Natural killer cell treated with Interleukin-12 subunit alpha and Interleukin-12 subunit beta and Interleukin-15 and Interleukin-18, amount 100 ng/mL, for 72 hours (primary cell): Measurements from ENCODE around the gene WDR36. TPM values are rescaled to one million over a fixed set of nuclear protein-coding genes. Genes with fewer than 3 reads are reported as not detected.

Source experiments
- ATAC-seq, 2 donors: fragments of 150-1000 bp; cut with Tn5 transposase in 1 of 2; sonication (Bioruptor Pico), chemical (Tn5 transposase) in 1 of 2; 2 replicates each; pipeline ENCODE4 v1.10.0; 2021
- DNase-seq: peaks from one replicate; pipeline ENCODE4 v3.0.0; 2022; ENCODE audit warnings: low spot score
- H3K27ac Mint-ChIP-seq, 2 donors: 1 replicate in 1 of 2; 2 replicates in 1 of 2; pipeline ENCODE4 v1.8.0; 2022; ENCODE audit warnings: mixed read lengths in 2 of 2, mild to moderate bottlenecking in 1 of 2, moderate library complexity in 1 of 2
- H3K27me3 Mint-ChIP-seq, 2 donors: 1 replicate in 1 of 2; 2 replicates in 1 of 2; pipeline ENCODE4 v1.8.0; 2022; ENCODE audit warnings: mixed read lengths in 2 of 2
- H3K36me3 Mint-ChIP-seq: one replicate; pipeline ENCODE4 v1.8.0; 2022; ENCODE audit warnings: mixed read lengths
- H3K4me1 Mint-ChIP-seq, 2 donors: 1 replicate in 1 of 2; 2 replicates in 1 of 2; pipeline ENCODE4 v1.8.0; 2022; ENCODE audit warnings: low read depth in 2 of 2, mixed read lengths in 2 of 2, mild to moderate bottlenecking in 1 of 2
- H3K4me3 Mint-ChIP-seq: one replicate; pipeline ENCODE4 v1.8.0; 2022; ENCODE audit warnings: mixed read lengths
- H3K9me3 Mint-ChIP-seq: 2 replicates; pipeline ENCODE4 v1.8.0; 2022; ENCODE audit warnings: mixed read lengths
- total RNA-seq, 2 donors: library from RNA; stranded (reverse); gene quantifications; one replicate each; pipeline ENCODE4 v1.2.3, GENCODE V29; 2022

Gene WDR36
- total RNA-seq, 2 donors from 2014 or later: 34.7 to 45.0 TPM

DNA sequence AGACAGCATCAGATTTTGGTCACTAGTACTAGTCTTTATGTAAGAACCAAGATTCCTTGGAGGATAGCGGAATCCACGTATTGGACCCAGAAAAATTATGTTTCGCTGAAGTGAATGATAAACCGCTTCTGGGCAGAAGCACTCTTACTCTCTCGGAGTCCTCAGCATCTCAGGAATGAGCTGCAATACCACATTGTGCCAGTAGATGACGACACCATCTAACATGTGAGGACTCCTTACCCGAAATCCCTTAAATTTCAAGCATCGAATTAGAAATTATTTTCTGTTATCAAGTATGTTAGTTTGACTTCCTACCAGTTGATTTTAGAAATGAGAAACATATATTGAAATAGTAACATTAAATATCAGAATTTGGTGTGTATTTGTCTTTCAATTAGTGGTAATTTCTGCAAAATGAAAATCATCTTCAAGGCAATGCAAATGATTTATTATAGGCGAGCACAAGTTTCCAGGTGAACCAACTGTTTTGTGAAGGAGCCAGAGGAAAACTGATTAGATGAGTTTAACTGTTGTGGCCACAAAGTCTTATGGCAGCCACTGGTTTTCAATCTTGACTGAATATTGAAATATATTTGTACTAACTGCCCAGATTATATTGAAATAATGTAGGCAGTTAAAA is 66.1 kb downstream of the WDR36 start:
- Mint-ChIP-seq H3K27ac (no peak overlapping the region), H3K27me3 (peaks cover 9 to 17% of the 10 kb centered on the region in 2 donors), H3K36me3 (no peaks in the 10 kb centered on the region), H3K4me1 (no peaks in the 10 kb centered on the region), H3K9me3 (no peaks in the 10 kb centered on the region), H3K4me3 (no peak overlapping the region)
- DNase-seq (peak; percentile 73), ATAC-seq (peak in 1 of 2 donors; percentile 65)

DNA sequence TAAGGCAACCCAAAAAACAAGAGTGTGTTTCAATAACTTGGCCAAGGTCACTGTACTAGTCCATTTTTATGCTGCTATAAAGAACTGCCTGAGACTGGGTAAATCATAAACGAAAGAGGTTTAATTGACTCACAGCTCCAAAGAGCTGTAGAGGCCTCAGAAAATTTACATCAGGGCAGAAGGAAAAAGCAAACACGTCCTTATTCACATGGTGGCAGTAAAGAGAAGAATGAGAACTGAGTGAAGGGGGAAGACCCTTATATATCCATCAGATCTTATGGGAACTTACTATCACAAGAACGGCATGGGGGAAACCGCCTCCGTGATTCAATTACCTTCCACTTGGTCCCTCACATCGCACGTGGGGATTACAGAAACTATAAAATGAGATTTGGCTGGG is 67.7 kb downstream of the WDR36 start:
- Mint-ChIP-seq H3K27ac (no peak overlapping the region), H3K9me3 (no peaks in the 10 kb centered on the region), H3K27me3 (peaks cover 9 to 12% of the 10 kb centered on the region in 2 donors), H3K36me3 (no peaks in the 10 kb centered on the region), H3K4me1 (no peaks in the 10 kb centered on the region), H3K4me3 (no peak overlapping the region)
- DNase-seq (no peak), ATAC-seq (no peak)

DNA sequence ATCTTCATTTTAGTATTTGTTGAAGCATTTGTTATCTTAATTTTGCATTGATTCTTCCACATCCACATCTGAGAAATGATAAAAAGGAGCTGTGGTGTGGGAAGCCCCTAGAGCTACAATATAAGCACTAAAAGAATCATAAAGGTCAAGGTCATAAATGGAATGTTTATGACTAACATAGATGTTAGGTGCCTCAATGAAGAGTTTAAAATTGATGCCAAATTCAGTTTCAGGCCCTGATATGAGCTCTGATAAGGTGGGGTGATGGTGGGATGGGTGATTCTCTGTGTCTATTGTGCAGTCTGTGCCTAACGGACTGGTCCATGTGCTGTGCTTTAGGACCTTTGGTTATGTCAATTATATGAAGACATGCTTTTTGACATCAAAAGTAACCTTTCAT is 70.9 kb downstream of the WDR36 start:
- H3K27ac Mint-ChIP-seq: no peak overlapping the region
- H3K36me3 Mint-ChIP-seq: no peaks in the 10 kb centered on the region
- H3K4me3 Mint-ChIP-seq: no peak overlapping the region
- H3K27me3 Mint-ChIP-seq: peaks cover 9 to 12% of the 10 kb centered on the region in 2 donors
- no peaks in the 10 kb centered on the region for H3K4me1 Mint-ChIP-seq
- H3K9me3 Mint-ChIP-seq: no peaks in the 10 kb centered on the region
- DNase-seq (no peak), ATAC-seq (no peak)

DNA sequence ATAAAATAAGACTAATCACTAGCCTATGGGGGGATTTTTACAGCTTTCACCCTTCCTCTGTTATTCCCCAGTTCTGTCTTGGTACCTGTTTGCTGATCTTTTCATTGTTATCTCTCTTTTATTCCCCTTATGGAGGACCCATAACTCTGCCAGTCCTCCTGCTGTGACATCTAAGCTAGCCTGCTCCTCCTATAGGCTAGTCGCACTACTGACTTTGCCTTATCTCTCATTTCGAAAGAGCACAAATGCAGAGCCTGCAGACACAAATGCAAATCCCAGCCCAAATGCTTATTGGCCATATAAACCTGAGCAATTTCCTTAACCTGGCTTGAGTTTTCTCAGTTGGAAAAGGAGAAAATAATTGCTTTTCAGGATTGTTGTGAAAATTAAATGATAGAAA is 72.9 kb downstream of the WDR36 start:
- H3K27me3 Mint-ChIP-seq: peaks cover 4 to 6% of the 10 kb centered on the region in 2 donors
- no peak overlapping the region for H3K4me3 Mint-ChIP-seq
- ATAC-seq: no peak
- H3K9me3 Mint-ChIP-seq: no peaks in the 10 kb centered on the region
- DNase-seq: no peak
- H3K27ac Mint-ChIP-seq: no peak overlapping the region
- H3K4me1 Mint-ChIP-seq: no peaks in the 10 kb centered on the region
- no peaks in the 10 kb centered on the region for H3K36me3 Mint-ChIP-seq

DNA sequence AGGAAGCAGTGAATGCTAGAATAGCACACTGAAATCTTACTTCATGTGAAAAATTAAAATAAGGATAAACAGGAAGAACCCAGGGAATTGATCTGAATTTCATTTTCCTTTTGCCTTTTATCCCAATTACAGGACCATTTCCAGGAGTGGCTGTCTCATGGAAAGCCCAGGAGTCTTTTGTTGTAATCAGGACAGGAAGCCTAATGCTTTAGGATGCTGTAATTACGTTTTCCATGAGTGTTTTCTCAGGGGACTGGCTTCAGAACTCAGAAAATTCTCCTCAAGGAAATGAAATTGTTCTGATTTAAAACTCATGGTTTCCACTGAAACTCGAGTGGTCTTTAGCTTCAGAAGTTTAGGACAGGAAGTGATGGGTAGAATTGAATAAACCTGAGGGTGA is 75.4 kb downstream of the WDR36 start:
- Mint-ChIP-seq H3K9me3 (no peaks in the 10 kb centered on the region), H3K4me3 (no peak overlapping the region), H3K4me1 (no peaks in the 10 kb centered on the region), H3K36me3 (no peaks in the 10 kb centered on the region), H3K27ac (no peak overlapping the region), H3K27me3 (peaks cover 5 to 15% of the 10 kb centered on the region in 2 donors)
- no peak for DNase-seq
- no peak for ATAC-seq

DNA sequence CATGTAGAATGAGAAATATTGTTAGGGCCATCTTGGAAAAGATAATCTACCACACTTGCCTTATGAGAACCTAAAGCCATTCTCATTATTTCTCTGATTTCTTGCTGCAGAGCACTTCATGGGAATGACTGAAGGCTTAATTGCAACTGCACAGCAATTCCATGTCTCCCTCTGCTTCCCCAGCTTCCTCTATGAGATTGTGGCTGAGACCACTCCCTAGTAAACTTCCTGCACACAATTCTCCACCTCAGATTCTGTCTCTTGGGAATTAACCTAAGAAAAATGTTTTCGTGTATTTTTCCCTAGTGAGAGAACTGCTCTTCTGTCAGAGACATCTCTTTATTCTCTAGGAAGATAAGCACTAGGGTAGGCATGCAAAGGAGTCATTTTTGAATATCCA is 76.5 kb downstream of the WDR36 start:
- Mint-ChIP-seq H3K27ac (no peak overlapping the region), H3K27me3 (peaks cover 7 to 23% of the 10 kb centered on the region in 2 donors), H3K36me3 (no peaks in the 10 kb centered on the region), H3K4me1 (no peaks in the 10 kb centered on the region), H3K4me3 (no peak overlapping the region), H3K9me3 (no peaks in the 10 kb centered on the region)
- no peak for ATAC-seq
- DNase-seq: no peak

DNA sequence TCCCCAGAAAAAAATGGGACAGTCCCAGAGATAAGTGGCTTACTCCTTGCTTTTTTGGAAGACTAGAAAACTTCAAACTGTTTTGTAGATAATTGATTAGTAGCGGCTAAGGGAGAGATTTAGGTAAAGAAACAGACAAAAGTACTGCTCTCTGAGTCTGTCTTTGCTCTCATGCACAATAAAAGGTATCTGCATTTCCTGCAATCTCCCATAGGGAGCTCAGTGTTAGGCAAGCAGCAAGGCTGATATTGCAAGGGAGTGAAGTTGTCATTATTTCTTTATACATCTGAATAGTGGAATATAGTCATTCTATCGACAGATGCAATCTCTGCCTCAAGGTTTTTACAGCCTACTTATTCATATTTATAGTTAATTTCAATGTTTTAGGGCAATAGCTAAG is 77.1 kb downstream of the WDR36 start:
- H3K27ac Mint-ChIP-seq: no peak overlapping the region
- DNase-seq (no peak), ATAC-seq (no peak)
- H3K27me3 Mint-ChIP-seq: peaks cover 7 to 26% of the 10 kb centered on the region in 2 donors
- H3K9me3 Mint-ChIP-seq: no peaks in the 10 kb centered on the region
- no peak overlapping the region for H3K4me3 Mint-ChIP-seq
- H3K4me1 Mint-ChIP-seq: no peaks in the 10 kb centered on the region
- no peaks in the 10 kb centered on the region for H3K36me3 Mint-ChIP-seq

DNA sequence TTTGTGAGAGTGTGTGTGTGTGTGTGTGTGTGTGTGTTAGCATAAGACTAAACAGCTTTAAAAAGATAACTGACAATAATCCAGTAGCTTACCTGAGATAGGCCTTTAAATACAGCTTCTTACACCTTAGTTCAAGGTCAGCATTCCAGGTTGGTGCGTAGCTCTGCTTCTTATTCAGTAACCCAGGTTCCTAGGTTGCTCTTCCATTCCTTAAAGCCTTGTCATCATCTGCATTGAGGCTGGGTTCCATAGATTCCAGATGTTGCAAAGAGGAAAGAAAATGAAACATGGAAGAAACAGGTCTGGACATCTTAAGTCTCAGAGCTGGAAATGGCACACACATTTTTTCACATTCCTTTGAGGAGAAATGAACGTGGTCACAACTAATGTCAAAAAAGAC is 78.1 kb downstream of the WDR36 start:
- DNase-seq (no peak), ATAC-seq (no peak)
- H3K36me3 Mint-ChIP-seq: no peaks in the 10 kb centered on the region
- H3K27ac Mint-ChIP-seq: no peak overlapping the region
- peaks cover 7 to 32% of the 10 kb centered on the region in 2 donors for H3K27me3 Mint-ChIP-seq
- no peaks in the 10 kb centered on the region for H3K9me3 Mint-ChIP-seq
- H3K4me3 Mint-ChIP-seq: no peak overlapping the region
- H3K4me1 Mint-ChIP-seq: no peaks in the 10 kb centered on the region

DNA sequence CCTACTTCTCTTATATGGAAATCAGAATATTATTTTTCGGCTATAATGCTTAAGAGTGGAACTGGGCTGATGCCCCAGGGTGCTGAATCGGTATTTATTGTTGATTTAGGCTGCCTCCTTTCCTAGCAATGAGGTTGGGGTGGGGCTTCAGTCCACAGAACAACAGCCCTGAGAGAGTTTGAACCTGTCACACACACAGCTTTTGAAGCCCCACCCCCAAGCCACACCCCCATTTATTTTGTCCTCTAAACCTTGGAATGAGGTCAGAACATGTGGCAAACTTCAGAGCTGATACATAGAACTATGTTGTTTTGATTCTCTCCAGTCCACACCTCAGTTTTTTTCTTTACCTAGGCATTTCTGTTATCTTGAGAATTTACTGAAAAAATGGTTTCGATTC is 80.4 kb downstream of the WDR36 start:
- DNase-seq (no peak), ATAC-seq (no peak)
- no peak overlapping the region for H3K4me3 Mint-ChIP-seq
- no peak overlapping the region for H3K27ac Mint-ChIP-seq
- H3K9me3 Mint-ChIP-seq: no peaks in the 10 kb centered on the region
- no peaks in the 10 kb centered on the region for H3K36me3 Mint-ChIP-seq
- peaks cover 7 to 37% of the 10 kb centered on the region in 2 donors for H3K27me3 Mint-ChIP-seq
- H3K4me1 Mint-ChIP-seq: no peaks in the 10 kb centered on the region

DNA sequence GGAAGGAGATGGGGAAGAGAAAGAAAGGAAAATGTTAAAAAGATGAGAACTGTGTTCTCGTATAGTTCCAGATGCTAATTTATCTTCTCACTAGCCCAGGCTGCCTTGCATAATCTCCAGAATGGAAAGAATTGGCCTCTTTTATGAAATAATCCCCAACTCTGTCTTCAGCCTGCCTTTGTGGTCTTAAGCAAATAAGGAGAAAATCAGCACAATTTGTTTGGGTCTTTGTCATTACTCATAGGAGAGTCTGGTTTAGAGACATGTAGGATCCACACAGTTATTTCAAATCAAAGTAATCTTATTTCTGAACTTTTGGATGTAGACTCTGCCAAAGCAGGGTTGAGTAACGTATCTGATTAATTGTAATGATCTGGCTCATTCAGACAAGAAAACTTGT is 81.3 kb downstream of the WDR36 start:
- Mint-ChIP-seq H3K27ac (no peak overlapping the region), H3K36me3 (no peaks in the 10 kb centered on the region), H3K4me1 (no peaks in the 10 kb centered on the region), H3K9me3 (no peaks in the 10 kb centered on the region), H3K27me3 (peaks cover 12 to 37% of the 10 kb centered on the region in 2 donors), H3K4me3 (no peak overlapping the region)
- no peak for DNase-seq
- ATAC-seq: no peak

Other genes with a start within 250 kb of the WDR36 start
- gene TSLP, start 20.6 kb upstream of the WDR36 start, total RNA-seq: not detected
- 10 to 100 TPM in 1 of 2 donors, 1 to 10 TPM in 1; 5.4 to 16.2 TPM for gene CAMK4, start 132.0 kb downstream of the WDR36 start, total RNA-seq